BLaER1 (cell line): ENCODE results near the gene RHBDD2.

Experiments used
- H3K27ac ChIP-seq: shearing (Covaris generic); formaldehyde crosslinking; 2 replicates; pipeline ENCODE4 v1.8.1; 2022
- H3K27me3 ChIP-seq: shearing (Covaris generic); formaldehyde crosslinking; 2 replicates; pipeline ENCODE4 v1.8.1; 2022
- H3K36me3 ChIP-seq: shearing (Covaris generic); formaldehyde crosslinking; 2 replicates; pipeline ENCODE4 v1.8.1; 2022
- H3K4me1 ChIP-seq: shearing (Covaris generic); formaldehyde crosslinking; 2 replicates; pipeline ENCODE4 v1.8.1; 2022
- H3K4me2 ChIP-seq: shearing (Covaris generic); formaldehyde crosslinking; 2 replicates; pipeline ENCODE4 v1.8.1; 2022
- H3K4me3 ChIP-seq: shearing (Covaris generic); formaldehyde crosslinking; 2 replicates; pipeline ENCODE4 v1.8.1; 2022
- H3K9ac ChIP-seq: shearing (Covaris generic); formaldehyde crosslinking; 2 replicates; pipeline ENCODE4 v1.8.1; 2022
- H3K9me3 ChIP-seq: shearing (Covaris generic); formaldehyde crosslinking; 2 replicates; pipeline ENCODE4 v1.8.1; 2022
- H4K20me1 ChIP-seq: shearing (Covaris generic); formaldehyde crosslinking; 2 replicates; pipeline ENCODE4 v1.8.1; 2022
- Cebpa-rat ChIP-seq: shearing (Covaris generic); IDR thresholded peaks from 2 replicates; pipeline ENCODE4 v1.8.1; 2022

RHBDD2 gene

GRCh38 chr7:75937958-75938786 is 59.3 kb downstream of the RHBDD2 start:
- peaks cover 27% of the 10 kb centered on the region for H4K20me1 ChIP-seq
- H3K4me2 ChIP-seq, result no peak overlapping the region
- no peak for TF ChIP-seq Cebpa-rat
- H3K9me3 ChIP-seq, result no peaks in the 10 kb centered on the region
- H3K4me1 ChIP-seq, result no peaks in the 10 kb centered on the region
- H3K4me3 ChIP-seq, result no peak overlapping the region
- H3K27ac ChIP-seq, result no peak overlapping the region
- H3K36me3 ChIP-seq, result peaks cover 28% of the 10 kb centered on the region
- H3K27me3 ChIP-seq, result no peaks in the 10 kb centered on the region
- no peak overlapping the region for H3K9ac ChIP-seq
